ENCODE measurements around the gene RXFP2.

- TF ChIP-seq EZH2 (IDR thresholded peaks at IDR 0.05; ENCODE audit: insufficient read depth, poor library complexity, severe bottlenecking) (no peak), EZH2phosphoT487 (IDR thresholded peaks at IDR 0.05; ENCODE audit: insufficient read depth, low read depth) (no peak)
Observed at GRCh38 chr13:31769575-31769974, 30.2 kb downstream of the RXFP2 start.

Measured in GM23248 (cell line).